DOHH2 (cell line): ENCODE data around the gene ZNG1A.
"Not testable (repeated sequence)": the region's sequence is repeated elsewhere in the genome, so short reads cannot be mapped to it uniquely, and the experiment has no call there.

ENCODE experiments used
- EZH2phosphoT487 ChIP-seq: fragments of 200-600 bp; sonication (generic); IDR thresholded peaks from 2 replicates; pipeline ENCODE4 v1.6.1; 2017; ENCODE audit warnings: borderline replicate concordance, mild to moderate bottlenecking, antibody characterized with exemption, low read length, moderate library complexity, mixed read lengths
- TF ChIP-seq, protein P1 (sequence below): fragments of 200-600 bp; sonication (generic); IDR thresholded peaks from one replicate; pipeline ENCODE4 v1.5.1; 2014; ENCODE audit warnings: antibody characterized with exemption, mild to moderate bottlenecking, low read depth, low read length; ENCODE audit not compliant: poor library complexity, severe bottlenecking

DNA sequence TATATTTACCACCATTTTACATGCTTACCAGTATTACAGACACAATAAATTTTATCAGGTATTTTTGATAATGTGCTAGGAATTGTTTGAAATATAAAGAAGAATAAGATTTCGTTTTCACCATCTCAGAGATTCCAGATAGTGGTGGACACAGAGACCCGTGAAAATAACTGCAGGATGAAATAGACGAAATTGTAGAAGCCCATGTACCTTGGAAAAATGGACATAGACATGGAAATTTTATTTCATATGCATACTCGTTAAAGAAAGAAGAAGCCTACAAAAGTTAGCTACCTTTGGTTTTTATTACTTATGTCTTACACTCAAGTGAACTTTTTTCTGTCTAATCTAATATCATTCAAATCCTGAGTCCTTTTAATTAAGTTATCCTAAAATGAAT lies 68.2 kb downstream of the ZNG1A start:
- TF ChIP-seq, protein P1, sequence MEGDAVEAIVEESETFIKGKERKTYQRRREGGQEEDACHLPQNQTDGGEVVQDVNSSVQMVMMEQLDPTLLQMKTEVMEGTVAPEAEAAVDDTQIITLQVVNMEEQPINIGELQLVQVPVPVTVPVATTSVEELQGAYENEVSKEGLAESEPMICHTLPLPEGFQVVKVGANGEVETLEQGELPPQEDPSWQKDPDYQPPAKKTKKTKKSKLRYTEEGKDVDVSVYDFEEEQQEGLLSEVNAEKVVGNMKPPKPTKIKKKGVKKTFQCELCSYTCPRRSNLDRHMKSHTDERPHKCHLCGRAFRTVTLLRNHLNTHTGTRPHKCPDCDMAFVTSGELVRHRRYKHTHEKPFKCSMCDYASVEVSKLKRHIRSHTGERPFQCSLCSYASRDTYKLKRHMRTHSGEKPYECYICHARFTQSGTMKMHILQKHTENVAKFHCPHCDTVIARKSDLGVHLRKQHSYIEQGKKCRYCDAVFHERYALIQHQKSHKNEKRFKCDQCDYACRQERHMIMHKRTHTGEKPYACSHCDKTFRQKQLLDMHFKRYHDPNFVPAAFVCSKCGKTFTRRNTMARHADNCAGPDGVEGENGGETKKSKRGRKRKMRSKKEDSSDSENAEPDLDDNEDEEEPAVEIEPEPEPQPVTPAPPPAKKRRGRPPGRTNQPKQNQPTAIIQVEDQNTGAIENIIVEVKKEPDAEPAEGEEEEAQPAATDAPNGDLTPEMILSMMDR, result not testable (repeated sequence)
- not testable (repeated sequence) for TF ChIP-seq EZH2phosphoT487
